B cell (primary cell): Measurements from ENCODE around the gene C1QL2. TPM values are rescaled to one million over a fixed set of nuclear protein-coding genes. Genes with fewer than 3 reads are reported as not detected.

Experiments used
- ATAC-seq: fragments of 200-7000 bp; cut with Tn5 transposase; one replicate; pipeline ENCODE4 v1.10.0; 2021; ENCODE audit warnings: low read depth, mild to moderate bottlenecking, moderate number of reproducible peaks, moderate library complexity
- CTCF ChIA-PET: fragments of 350-600 bp; sonication (Branson Sonifier 250); formaldehyde crosslinking; loops from one replicate; lab custom pipeline; 2021; ENCODE audit warnings: antibody characterized with exemption, inconsistent platforms; lab: Charles Lee
- POLR2A ChIA-PET: fragments of 350-600 bp; sonication (Branson Sonifier 250); formaldehyde crosslinking; loops from one replicate; lab custom pipeline; 2021; ENCODE audit warnings: antibody characterized with exemption; lab: Charles Lee
- DNase-seq: peaks from one replicate; pipeline ENCODE4 v3.0.0; 2013
- H2AFZ ChIP-seq: 2 replicates; pipeline ENCODE4 v1.6.1; 2012; ENCODE audit warnings: mild to moderate bottlenecking, low read depth, low read length; ENCODE audit not compliant: insufficient read depth, poor library complexity, severe bottlenecking
- H3K27ac ChIP-seq, 2 donors: 1 replicate in 1 of 2; 2 replicates in 1 of 2; pipeline ENCODE4 v1.5.1; 2012 to 2013; ENCODE audit warnings: low read length in 2 of 2, mild to moderate bottlenecking in 2 of 2, moderate library complexity in 1 of 2
- H3K27me3 ChIP-seq, 4 experiments: fragments of 200-600 bp in 1 of 4; sonication (generic) in 1 of 4; replicated peaks in 1 of 4; 1 replicate in 2 of 4; 2 replicates in 2 of 4; pipeline versions ENCODE4 v1.6.1 to v1.7.0; 2013 to 2016; ENCODE audit warnings: low read length in 3 of 4, mild to moderate bottlenecking in 2 of 4, mixed read lengths in 1 of 4, moderate library complexity in 1 of 4; ENCODE audit not compliant: insufficient read depth in 4 of 4, control insufficient read depth in 3 of 4; ENCODE audit errors: control extremely low read depth in 1 of 4
- H3K36me3 ChIP-seq, 2 experiments: replicated peaks in 1 of 2; 1 replicate in 1 of 2; 2 replicates in 1 of 2; pipeline versions ENCODE4 v1.6.1 to v1.7.1; 2013; ENCODE audit warnings: low read length in 1 of 2; ENCODE audit not compliant: insufficient read depth in 2 of 2, control insufficient read depth in 1 of 2; ENCODE audit errors: control extremely low read depth in 1 of 2, extremely low read depth in 1 of 2
- H3K4me1 ChIP-seq, 2 donors: fragments of 200-600 bp in 1 of 2; sonication (generic) in 1 of 2; 1 replicate in 1 of 2; 2 replicates in 1 of 2; pipeline versions ENCODE4 v1.5.1 to v1.6.1; 2013 to 2017; ENCODE audit warnings: low read length in 2 of 2; ENCODE audit not compliant: control insufficient read depth in 2 of 2, insufficient read depth in 2 of 2
- H3K4me2 ChIP-seq: replicated peaks from 2 replicates; pipeline ENCODE3; 2012; ENCODE audit warnings: mild to moderate bottlenecking, low read depth, low read length; ENCODE audit not compliant: poor library complexity, severe bottlenecking
- H3K4me3 ChIP-seq, 5 experiments: fragments of 200-600 bp in 1 of 5; sonication (generic) in 1 of 5; 1 replicate in 3 of 5; 2 replicates in 2 of 5; pipeline versions ENCODE4 v1.5.1 to v1.7.0; 2011 to 2016; ENCODE audit warnings: low read length in 4 of 5, mild to moderate bottlenecking in 4 of 5, low read depth in 2 of 5, control low read depth in 1 of 5, moderate library complexity in 1 of 5; ENCODE audit not compliant: insufficient read depth in 1 of 5; ENCODE audit errors: control extremely low read depth in 1 of 5, extremely low read depth in 1 of 5
- H3K79me2 ChIP-seq: fragments of 200-600 bp; sonication (generic); one replicate; pipeline ENCODE4 v1.6.0; 2016; ENCODE audit warnings: low read length; ENCODE audit not compliant: control insufficient read depth, insufficient read depth
- H3K9ac ChIP-seq: fragments of 200-600 bp; sonication (generic); 2 replicates; pipeline ENCODE4 v1.6.1; 2017; ENCODE audit warnings: mild to moderate bottlenecking, low read length, moderate library complexity
- H3K9me3 ChIP-seq, 3 donors: one replicate each; pipeline versions ENCODE4 v1.6.1 to v1.7.1; 2013; ENCODE audit warnings: low read length in 2 of 3; ENCODE audit not compliant: control insufficient read depth in 2 of 3, insufficient read depth in 1 of 3; ENCODE audit errors: control extremely low read depth in 1 of 3
- H4K20me1 ChIP-seq: 2 replicates; pipeline ENCODE4 v1.6.0; 2012; ENCODE audit warnings: mild to moderate bottlenecking, low read length; ENCODE audit not compliant: insufficient read depth, control insufficient read depth, poor library complexity, severe bottlenecking
- H3K27ac Mint-ChIP-seq: one replicate; pipeline ENCODE4 v1.8.0; 2021; ENCODE audit warnings: mixed read lengths
- H3K27me3 Mint-ChIP-seq: one replicate; pipeline ENCODE4 v1.8.0; 2021; ENCODE audit warnings: mixed read lengths
- H3K4me1 Mint-ChIP-seq: one replicate; pipeline ENCODE4 v1.8.0; 2021; ENCODE audit warnings: mixed read lengths
- H3K4me3 Mint-ChIP-seq: one replicate; pipeline ENCODE4 v1.8.0; 2021; ENCODE audit warnings: mixed read lengths
- H3K9me3 Mint-ChIP-seq: one replicate; pipeline ENCODE4 v1.8.0; 2022; ENCODE audit warnings: mixed read lengths; ENCODE audit not compliant: insufficient read depth
- CTCF ChIP-seq: fragments of 200-600 bp; IDR thresholded peaks from one replicate; pipeline ENCODE4 v1.8.0; 2022; ENCODE audit warnings: antibody characterized with exemption, mild to moderate bottlenecking
- EZH2 ChIP-seq: IDR thresholded peaks from 2 replicates; pipeline ENCODE4 v1.6.1; 2012; ENCODE audit warnings: borderline replicate concordance, low read depth, mild to moderate bottlenecking, moderate library complexity, low read length; ENCODE audit not compliant: insufficient read depth, poor library complexity, severe bottlenecking
- WGBS: methylation state at CpG from one replicate; pipeline ENCODE4 v1.1.5; 2013; ENCODE audit warnings: missing lambda C conversion rate; ENCODE audit not compliant: insufficient coverage; 5-methylcytosine and 5-hydroxymethylcytosine counted together
- intact Hi-C: fragments of 100-400 bp; cut with micrococcal nuclease; formaldehyde crosslinking; loops from one replicate; pipeline ENCODE4 v1.10.0; 2022
- polyA plus RNA-seq: library from polyadenylated mRNA; depleted of rRNA; stranded (reverse); fragments of >200 nt; gene quantifications from 2 replicates; pipeline ENCODE4 v1.2.3, GENCODE V29; 2012
- total RNA-seq, 2 donors: library from RNA; stranded (reverse); fragments of 120-200 nt in 1 of 2; gene quantifications; 1 replicate in 1 of 2; 2 replicates in 1 of 2; pipeline versions ENCODE4 v1.2.3 to v1.2.4, GENCODE V29; 2013 to 2022

Gene C1QL2
- total and polyA plus RNA-seq, 2 donors (not counting 1 experiment from before 2014, with no cell fraction given) = not detected

- H4K20me1 ChIP-seq = no peaks in the 10 kb centered on the region
- H3K9me3 ChIP-seq = peaks cover 0 to 11% (median 0%) of the 10 kb centered on the region in 3 donors
- no peak for ATAC-seq
- no peaks in the 10 kb centered on the region for H3K36me3 ChIP-seq
- H3K79me2 ChIP-seq = no peaks in the 10 kb centered on the region
- intact Hi-C loops = no loop called here
- no peak overlapping the region for H3K4me2 ChIP-seq
- H3K4me3 Mint-ChIP-seq = no peak overlapping the region
- no peak for DNase-seq
- no peak overlapping the region for H3K27ac ChIP-seq
- H3K4me1 Mint-ChIP-seq = peaks cover 2% of the 10 kb centered on the region
- peaks cover 50% of the 10 kb centered on the region for H3K27me3 Mint-ChIP-seq
- peaks cover 0 to 47% (median 14%) of the 10 kb centered on the region in 4 experiments for H3K27me3 ChIP-seq
- no peaks in the 10 kb centered on the region for H3K4me1 ChIP-seq
- no peak overlapping the region for H2AFZ ChIP-seq
- ChIA-PET CTCF (no interaction called here), POLR2A (no interaction called here)
- H3K4me3 ChIP-seq = no peak overlapping the region
- WGBS = 50% methylated on average over 7 of the region's 9 CpGs
- H3K9me3 Mint-ChIP-seq = no peaks in the 10 kb centered on the region
- H3K9ac ChIP-seq = no peak overlapping the region
- H3K27ac Mint-ChIP-seq = no peak overlapping the region
- TF ChIP-seq EZH2 (no peak), CTCF (no peak)
Measured at GRCh38 chr2:119154076-119154475, 4.5 kb downstream of the C1QL2 start.

GRCh38 chr2:119149611-119150010 is 8.9 kb downstream of the C1QL2 start:
- peaks cover 0 to 4% (median 0%) of the 10 kb centered on the region in 3 donors for H3K9me3 ChIP-seq
- TF ChIP-seq CTCF = no peak
- no peak for TF ChIP-seq EZH2
- no peak for ATAC-seq
- H3K27me3 ChIP-seq = peaks cover 0 to 25% (median 3%) of the 10 kb centered on the region in 4 experiments
- Mint-ChIP-seq H3K9me3 (no peaks in the 10 kb centered on the region), H3K4me1 (no peaks in the 10 kb centered on the region), H3K27ac (no peak overlapping the region), H3K27me3 (peaks cover 42% of the 10 kb centered on the region), H3K4me3 (no peak overlapping the region)
- H3K4me1 ChIP-seq = no peaks in the 10 kb centered on the region
- WGBS = 78% methylated on average over 3 of the region's 6 CpGs
- no peak for DNase-seq
- ChIA-PET CTCF (no interaction called here), POLR2A (no interaction called here)
- H3K4me3 ChIP-seq = no peak overlapping the region
- no peak overlapping the region for H2AFZ ChIP-seq
- no peak overlapping the region for H3K9ac ChIP-seq
- H4K20me1 ChIP-seq = no peaks in the 10 kb centered on the region
- H3K79me2 ChIP-seq = no peaks in the 10 kb centered on the region
- H3K4me2 ChIP-seq = no peak overlapping the region
- H3K27ac ChIP-seq = no peak overlapping the region
- no peaks in the 10 kb centered on the region for H3K36me3 ChIP-seq
- intact Hi-C loops = no loop called here
